HG03439 (cell line): ENCODE data around the gene CERS6.
"Not testable (repeated sequence)": the region's sequence is repeated elsewhere in the genome, so short reads cannot be mapped to it uniquely, and the experiment has no call there.

ENCODE experiments used
- ATAC-seq: cut with Tn5 transposase; IDR thresholded peaks from one replicate; pipeline ENCODE4 v1.9.1; 2021; ENCODE audit warnings: mild to moderate bottlenecking, moderate library complexity; ENCODE audit not compliant: unreplicated experiment

The CERS6 gene

GRCh38 chr2:168791140-168791539 is 335.1 kb downstream of the CERS6 start:
- ATAC-seq, result not testable (repeated sequence)

- ATAC-seq, result no peak
Measured at GRCh38 chr2:168793596-168793995, 337.5 kb downstream of the CERS6 start.

GRCh38 chr2:168794968-168795367 is 338.9 kb downstream of the CERS6 start:
- ATAC-seq, result no peak

- no peak for ATAC-seq
Measured at GRCh38 chr2:168796090-168796577, 340.1 kb downstream of the CERS6 start.

GRCh38 chr2:168796583-168797285 is 340.7 kb downstream of the CERS6 start:
- ATAC-seq, result no peak

- no peak for ATAC-seq
Measured at GRCh38 chr2:168797286-168797655, 341.2 kb downstream of the CERS6 start.

- ATAC-seq, result no peak
Measured at GRCh38 chr2:168798076-168798887, 342.2 kb downstream of the CERS6 start.

- no peak for ATAC-seq
Measured at GRCh38 chr2:168798888-168799410, 342.9 kb downstream of the CERS6 start.

- ATAC-seq, result no peak
Measured at GRCh38 chr2:168801471-168801870, 345.4 kb downstream of the CERS6 start.

- ATAC-seq, result no peak
Measured at GRCh38 chr2:168801961-168802858, 346.1 kb downstream of the CERS6 start, which contains the start of gene NOSTRIN. Gene NOSTRIN, plus strand, starts transcription at chr2:168802637. Its CDS starts 10 bp downstream, at chr2:168802647.

GRCh38 chr2:168802859-168803725 is 347.0 kb downstream of the CERS6 start:
- ATAC-seq, result no peak

- no peak for ATAC-seq
Measured at GRCh38 chr2:168804214-168804613, 348.1 kb downstream of the CERS6 start.

- no peak for ATAC-seq
Measured at GRCh38 chr2:168805615-168806014, 349.5 kb downstream of the CERS6 start.

GRCh38 chr2:168809537-168809936 is 353.5 kb downstream of the CERS6 start:
- no peak for ATAC-seq

GRCh38 chr2:168810235-168810634 is 354.2 kb downstream of the CERS6 start:
- no peak for ATAC-seq

GRCh38 chr2:168811696-168812095 is 355.6 kb downstream of the CERS6 start:
- ATAC-seq, result no peak

- ATAC-seq, result no peak
Measured at GRCh38 chr2:168814046-168814445, 358.0 kb downstream of the CERS6 start.

- no peak for ATAC-seq
Measured at GRCh38 chr2:168814939-168815907, 359.2 kb downstream of the CERS6 start.

- no peak for ATAC-seq
Measured at GRCh38 chr2:168816369-168816768, 360.3 kb downstream of the CERS6 start.
